ENCODE data around the gene ETV1.

DNA sequence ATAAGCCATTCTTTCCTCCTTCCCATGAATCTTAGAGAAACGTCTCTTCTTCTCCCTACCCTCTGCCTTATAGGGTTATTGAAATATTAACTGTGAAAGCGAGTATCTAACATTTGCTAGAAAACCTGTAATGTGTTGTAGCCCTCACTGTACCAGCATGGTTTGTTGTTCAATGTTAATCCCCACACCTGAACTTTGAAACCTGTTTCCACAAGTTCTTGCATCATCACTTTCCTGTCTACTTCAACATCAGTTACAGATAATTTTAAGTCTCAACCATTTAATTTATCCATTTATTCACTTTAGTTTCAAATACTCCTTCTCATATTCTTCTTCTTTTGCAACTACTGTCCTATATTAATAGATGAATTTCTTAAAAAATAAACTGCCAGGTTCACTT lies 148.2 kb downstream of the ETV1 start:
- TF ChIP-seq CTCF (IDR thresholded peaks at IDR 0.05; ENCODE audit: poor library complexity) = no peak
- TF ChIP-seq EZH2 (IDR thresholded peaks at IDR 0.05; ENCODE audit: borderline replicate concordance) = no peak

All from hepatocyte (in vitro differentiated cells).